GM18505 (cell line): ENCODE measurements around the gene CST5.
"Not testable (repeated sequence)": the region's sequence is repeated elsewhere in the genome, so short reads cannot be mapped to it uniquely, and the experiment has no call there.

Experiments used
- ATAC-seq: cut with Tn5 transposase; IDR thresholded peaks from one replicate; pipeline ENCODE4 v1.9.1; 2021; ENCODE audit not compliant: unreplicated experiment
- POLR2A ChIP-seq: IDR thresholded peaks from 4 replicates; pipeline ENCODE4 v1.6.1; 2011; ENCODE audit warnings: borderline replicate concordance; ENCODE audit not compliant: insufficient read depth, insufficient read length; ENCODE audit errors: extremely low read depth

Gene CST5

DNA sequence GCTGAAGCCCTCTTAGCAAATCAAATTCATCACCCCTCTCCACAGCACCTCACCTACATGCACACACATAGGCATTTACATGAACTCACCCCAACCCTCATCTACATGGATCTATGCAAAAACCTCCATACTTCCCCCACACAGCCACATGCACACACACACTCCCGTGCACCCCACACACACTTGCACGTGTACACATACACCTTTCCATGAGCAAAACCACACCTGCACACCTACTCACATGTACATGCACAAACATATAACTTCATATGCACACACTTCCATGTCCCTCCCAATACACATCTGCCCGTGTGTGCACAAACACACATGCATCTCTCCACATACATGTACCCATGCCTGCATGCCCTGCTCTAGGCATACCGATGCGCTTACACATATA, 23.3 kb downstream of the CST5 start:
- no peak for TF ChIP-seq POLR2A
- no peak for ATAC-seq

DNA sequence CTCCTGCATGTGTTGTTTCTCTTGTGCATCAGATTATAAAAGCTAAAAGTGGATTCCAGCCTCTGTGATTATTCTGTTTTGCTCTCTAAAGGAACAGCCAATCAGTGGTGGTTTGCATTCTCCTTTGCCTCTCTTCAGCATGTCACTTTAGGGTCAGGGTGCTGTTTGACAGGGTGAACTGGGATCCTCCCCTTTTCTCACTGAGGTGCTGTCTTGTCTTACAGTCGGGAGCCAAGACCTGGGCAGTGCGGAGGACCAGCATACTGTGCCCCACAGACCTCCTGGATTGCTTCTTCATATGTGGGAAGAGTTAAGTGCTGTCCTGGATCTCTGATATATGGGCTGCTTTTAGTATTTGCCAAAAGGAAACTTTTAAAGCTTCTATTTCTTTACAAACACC, 37.9 kb downstream of the CST5 start:
- ATAC-seq: no peak
- TF ChIP-seq POLR2A: no peak

DNA sequence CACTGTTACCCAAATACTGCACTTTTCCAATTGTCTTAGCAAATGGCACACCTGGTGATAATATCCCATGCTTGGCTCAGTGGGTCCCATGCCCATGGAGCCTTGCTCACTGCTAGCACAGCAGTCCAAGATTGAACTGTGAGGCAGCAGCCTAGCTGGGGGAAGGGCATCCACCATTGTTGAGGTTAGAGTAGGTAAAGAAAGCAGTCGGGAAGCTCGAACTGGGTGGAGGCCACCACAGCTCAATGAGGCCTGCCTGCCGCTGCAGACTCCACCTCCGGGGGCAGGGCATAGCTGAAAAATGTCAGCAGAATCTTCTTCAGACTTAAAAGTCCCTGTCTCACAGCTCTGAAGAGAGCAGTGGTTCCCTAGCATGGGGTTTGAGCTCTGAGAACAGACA, 43.8 kb downstream of the CST5 start:
- TF ChIP-seq POLR2A: no peak
- no peak for ATAC-seq

DNA sequence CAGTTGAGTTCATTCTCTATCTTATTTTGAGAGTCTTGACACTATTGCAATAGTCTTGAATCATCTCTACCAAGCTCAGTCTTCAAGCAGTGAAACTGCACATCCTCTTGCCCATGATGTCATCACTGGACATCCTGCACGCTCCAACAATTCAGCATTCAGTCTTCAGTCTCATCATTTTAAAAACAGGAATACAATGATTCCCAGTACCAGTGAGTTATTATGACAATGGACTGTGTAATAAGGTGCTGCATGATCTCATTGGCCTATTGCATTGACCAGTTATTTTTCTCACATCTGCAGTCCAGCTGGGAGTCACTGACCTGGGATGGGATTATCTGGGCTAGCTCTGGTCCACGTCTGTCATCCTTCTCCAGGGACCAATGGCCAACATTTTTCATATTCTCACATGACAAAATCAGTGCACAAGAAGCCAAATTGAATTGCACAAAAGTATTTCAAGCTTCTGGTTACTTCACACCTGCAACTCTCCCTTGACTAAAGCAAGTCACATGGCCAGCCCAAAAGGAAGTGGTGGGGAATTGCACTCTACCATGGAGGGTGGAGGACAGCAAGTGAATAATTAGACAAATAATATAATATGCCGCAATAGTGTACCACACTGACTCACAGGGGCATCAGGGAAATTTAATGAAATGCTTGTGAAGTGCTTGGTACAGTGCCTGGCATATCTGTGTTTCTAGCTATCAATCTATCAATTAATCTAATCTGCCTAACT, 46.6 kb downstream of the CST5 start:
- no peak for TF ChIP-seq POLR2A
- no peak for ATAC-seq

DNA sequence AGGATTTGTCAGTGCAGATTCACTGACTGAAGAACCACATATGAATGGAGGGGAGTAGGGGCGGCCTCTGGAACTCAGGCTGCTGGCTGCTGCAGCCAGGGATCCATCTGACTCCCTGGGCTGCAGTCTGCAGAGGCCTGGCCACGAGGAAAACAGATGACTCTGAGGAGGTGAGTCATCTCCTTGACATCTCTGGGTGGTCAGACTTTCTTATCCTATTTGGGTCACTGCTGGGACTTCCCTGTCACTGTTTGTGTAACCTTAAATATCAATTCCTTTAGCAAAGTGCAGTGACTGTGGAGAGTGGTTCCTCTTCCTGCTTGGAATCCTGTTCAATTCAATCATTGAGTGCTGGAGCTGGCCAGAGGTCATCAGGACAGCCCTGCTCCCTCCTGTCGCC, 47.6 kb downstream of the CST5 start:
- ATAC-seq: not testable (repeated sequence)

DNA sequence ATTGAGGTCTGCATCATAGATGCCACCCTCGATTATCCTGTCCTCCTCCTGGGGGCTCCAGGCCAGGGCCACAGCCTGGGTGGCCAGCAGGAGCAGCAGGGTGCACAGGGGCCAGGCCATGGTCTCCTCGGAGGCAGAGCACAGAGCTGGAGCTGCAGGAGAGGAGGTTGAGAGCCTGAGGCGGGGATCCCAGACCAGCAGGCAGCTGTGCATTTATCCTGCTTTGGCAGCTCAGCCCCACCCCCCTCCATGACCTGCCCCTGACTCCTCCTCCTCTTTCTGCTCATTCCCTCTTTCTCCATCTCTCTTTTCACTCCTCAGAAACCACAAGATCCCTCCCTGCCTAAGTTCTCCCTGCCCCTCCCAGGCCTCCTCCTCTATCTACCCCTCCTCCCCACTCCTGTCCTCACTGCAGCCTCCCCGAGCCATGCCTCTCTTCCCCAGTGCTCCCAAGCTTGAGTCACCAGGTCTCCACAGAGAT, 53.0 kb downstream of the CST5 start, which contains the start of gene CST2:
Gene CST2, minus strand, starts transcription at position 189 of the 481 bp plus-strand sequence. Its CDS starts 69 bp downstream, at position 120.
- TF ChIP-seq POLR2A: no peak
- ATAC-seq: no peak
